CD4-positive, alpha-beta T cell (primary cell): ENCODE data around the gene GDA. TPM values are rescaled to one million over a fixed set of nuclear protein-coding genes. Genes with fewer than 3 reads are reported as not detected.

Experiments used
- ATAC-seq: fragments of 200-7000 bp; cut with Tn5 transposase; one replicate; pipeline ENCODE4 v1.10.0; 2022; ENCODE audit warnings: mild to moderate bottlenecking; ENCODE audit not compliant: poor library complexity
- CTCF ChIA-PET: fragments of 350-600 bp; sonication (Branson Sonifier 250); formaldehyde crosslinking; loops from one replicate; lab custom pipeline; 2021; ENCODE audit warnings: antibody characterized with exemption, inconsistent platforms; lab: Charles Lee
- POLR2A ChIA-PET: fragments of 350-600 bp; sonication (Branson Sonifier 250); formaldehyde crosslinking; loops from one replicate; lab custom pipeline; 2021; ENCODE audit warnings: antibody characterized with exemption, inconsistent platforms; lab: Charles Lee
- DNase-seq, 14 experiments: peaks; one replicate each; pipeline ENCODE4 v3.0.0-alpha.2; 2013 to 2020; ENCODE audit warnings: mixed read lengths in 2 of 14
- H3K27ac ChIP-seq, 2 donors: one replicate each; pipeline versions ENCODE4 v1.5.1 to v1.7.0; 2013; ENCODE audit warnings: low read length in 2 of 2, low read depth in 1 of 2, mild to moderate bottlenecking in 1 of 2
- H3K27me3 ChIP-seq, 2 experiments: 1 replicate in 1 of 2; 2 replicates in 1 of 2; pipeline versions ENCODE4 v1.6.1 to v1.7.0; 2013; ENCODE audit warnings: low read length in 2 of 2, control low read depth in 1 of 2, mild to moderate bottlenecking in 1 of 2, moderate library complexity in 1 of 2; ENCODE audit not compliant: insufficient read depth in 2 of 2, control insufficient read depth in 1 of 2
- H3K36me3 ChIP-seq: one replicate; pipeline ENCODE4 v1.6.1; 2013; ENCODE audit warnings: low read length, control low read depth; ENCODE audit not compliant: insufficient read depth
- H3K4me1 ChIP-seq: one replicate; pipeline ENCODE4 v1.6.1; 2013; ENCODE audit warnings: low read length, control low read depth; ENCODE audit not compliant: insufficient read depth
- H3K4me3 ChIP-seq: one replicate; pipeline ENCODE4 v1.5.1; 2013; ENCODE audit warnings: mild to moderate bottlenecking, low read length, moderate library complexity
- H3K9me3 ChIP-seq, 2 experiments: 1 replicate in 1 of 2; 2 replicates in 1 of 2; pipeline versions ENCODE4 v1.6.1 to v1.7.0; 2013; ENCODE audit warnings: low read length in 2 of 2, mild to moderate bottlenecking in 2 of 2, control low read depth in 1 of 2, moderate library complexity in 1 of 2; ENCODE audit not compliant: control insufficient read depth in 1 of 2, insufficient read depth in 1 of 2
- H3K27ac Mint-ChIP-seq: one replicate; pipeline ENCODE4 v1.8.0; 2020; ENCODE audit warnings: mixed read lengths
- H3K27me3 Mint-ChIP-seq: one replicate; pipeline ENCODE4 v1.8.0; 2021; ENCODE audit warnings: mixed read lengths
- H3K36me3 Mint-ChIP-seq: one replicate; pipeline ENCODE4 v1.8.0; 2021; ENCODE audit warnings: low read depth, mixed read lengths
- H3K4me1 Mint-ChIP-seq: one replicate; pipeline ENCODE4 v1.8.0; 2021; ENCODE audit warnings: low read depth, mixed read lengths
- H3K4me3 Mint-ChIP-seq: one replicate; pipeline ENCODE4 v1.8.0; 2020; ENCODE audit warnings: mild to moderate bottlenecking, mixed read lengths
- H3K9me3 Mint-ChIP-seq: one replicate; pipeline ENCODE4 v1.8.0; 2020; ENCODE audit warnings: mixed read lengths
- CTCF ChIP-seq: fragments of 200-600 bp; IDR thresholded peaks from one replicate; pipeline ENCODE4 v1.8.0; 2022; ENCODE audit warnings: antibody characterized with exemption, mild to moderate bottlenecking
- intact Hi-C, 2 experiments: fragments of 100-400 bp; cut with DNase I in 1 of 2; cut with micrococcal nuclease in 1 of 2; formaldehyde crosslinking; loops; one replicate each; pipeline versions ENCODE4 v1.15.1 to v1.9.0; 2023 to 2025; cut with DNase I, micrococcal nuclease
- total RNA-seq, 174 experiments: library from RNA in 2 of 174; stranded (reverse) in 2 of 174; gene quantifications; one replicate each; pipeline ENCODE4 v1.2.3 and lab custom pipeline; 2021 to 2026

Gene GDA
- total RNA-seq, 2 experiments from 2014 or later, result not detected

GRCh38 chr9:72220589-72220988 is 71.3 kb downstream of the GDA start:
- Mint-ChIP-seq H3K4me1 (no peaks in the 10 kb centered on the region), H3K9me3 (no peaks in the 10 kb centered on the region), H3K36me3 (no peaks in the 10 kb centered on the region), H3K27me3 (peaks cover 6% of the 10 kb centered on the region), H3K27ac (no peak overlapping the region), H3K4me3 (no peak overlapping the region)
- POLR2A ChIA-PET, result no interaction called here
- peaks cover 0 to 6% of the 10 kb centered on the region in 2 experiments for H3K27me3 ChIP-seq
- no peak for ATAC-seq
- no peaks in the 10 kb centered on the region for H3K36me3 ChIP-seq
- H3K9me3 ChIP-seq, result no peaks in the 10 kb centered on the region
- H3K4me3 ChIP-seq, result no peak overlapping the region
- no peak for TF ChIP-seq CTCF
- no peak for DNase-seq
- intact Hi-C loops, result no loop called here
- CTCF ChIA-PET, result no interaction called here
- no peaks in the 10 kb centered on the region for H3K4me1 ChIP-seq
- no peak overlapping the region for H3K27ac ChIP-seq

- CTCF ChIA-PET, result no interaction called here
- Histone ChIP-seq H3K27ac (no peak overlapping the region), H3K27me3 (peaks cover 0 to 6% of the 10 kb centered on the region in 2 experiments), H3K36me3 (no peaks in the 10 kb centered on the region), H3K9me3 (no peaks in the 10 kb centered on the region), H3K4me1 (no peaks in the 10 kb centered on the region), H3K4me3 (no peak overlapping the region)
- TF ChIP-seq CTCF, result no peak
- Mint-ChIP-seq H3K9me3 (no peaks in the 10 kb centered on the region), H3K4me1 (no peaks in the 10 kb centered on the region), H3K4me3 (no peak overlapping the region), H3K27ac (no peak overlapping the region), H3K27me3 (peaks cover 24% of the 10 kb centered on the region), H3K36me3 (no peaks in the 10 kb centered on the region)
- DNase-seq, result no peak
- POLR2A ChIA-PET, result no interaction called here
- ATAC-seq, result no peak
- intact Hi-C loops, result no loop called here
Measured at GRCh38 chr9:72226146-72226812, 77.0 kb downstream of the GDA start.

GRCh38 chr9:72228282-72228681 is 79.0 kb downstream of the GDA start:
- Histone ChIP-seq H3K9me3 (no peaks in the 10 kb centered on the region), H3K27ac (no peak overlapping the region), H3K27me3 (peaks cover 0 to 3% of the 10 kb centered on the region in 2 experiments), H3K4me1 (no peaks in the 10 kb centered on the region), H3K4me3 (no peak overlapping the region), H3K36me3 (no peaks in the 10 kb centered on the region)
- CTCF ChIA-PET, result no interaction called here
- no peak overlapping the region for H3K27ac Mint-ChIP-seq
- no peaks in the 10 kb centered on the region for H3K9me3 Mint-ChIP-seq
- no peak for TF ChIP-seq CTCF
- no peaks in the 10 kb centered on the region for H3K4me1 Mint-ChIP-seq
- DNase-seq (no peak), ATAC-seq (no peak)
- POLR2A ChIA-PET, result no interaction called here
- intact Hi-C loops, result no loop called here
- H3K36me3 Mint-ChIP-seq, result no peaks in the 10 kb centered on the region
- H3K27me3 Mint-ChIP-seq, result peaks cover 18% of the 10 kb centered on the region
- H3K4me3 Mint-ChIP-seq, result no peak overlapping the region
